ENCODE results near the gene CNPY1.

The CNPY1 gene

DNA sequence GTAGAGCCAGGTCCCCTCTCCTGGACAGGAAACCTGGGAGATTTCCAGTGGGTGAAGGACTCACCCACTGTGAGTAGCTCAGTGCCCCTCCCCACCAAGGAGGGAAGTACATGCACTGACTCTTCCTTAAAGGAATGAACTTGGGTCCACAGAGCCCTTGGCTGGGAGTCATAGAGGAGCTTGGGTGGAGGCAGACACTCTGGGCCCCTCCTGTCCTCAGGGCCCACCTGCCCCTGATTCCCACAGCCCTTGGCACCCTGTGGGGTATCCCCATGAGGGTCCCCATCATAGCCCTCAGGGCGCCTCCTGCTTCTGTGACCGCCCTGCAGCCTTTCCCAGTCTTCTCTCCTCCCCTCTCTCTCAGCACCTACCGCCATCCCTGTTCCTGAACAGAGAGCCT is 84.7 kb downstream of the CNPY1 start:
- H3K36me3 Mint-ChIP-seq (ENCODE audit: low read depth) = no peaks in the 10 kb centered on the region
- ATAC-seq = no peak
- peaks cover 22% of the 10 kb centered on the region for H3K4me1 Mint-ChIP-seq
- H3K4me3 Mint-ChIP-seq = no peak overlapping the region
- no peak overlapping the region for H3K27ac Mint-ChIP-seq
- H3K27me3 Mint-ChIP-seq = peaks cover 80% of the 10 kb centered on the region
- H3K9me3 Mint-ChIP-seq = no peaks in the 10 kb centered on the region
- DNase-seq = no peak

DNA sequence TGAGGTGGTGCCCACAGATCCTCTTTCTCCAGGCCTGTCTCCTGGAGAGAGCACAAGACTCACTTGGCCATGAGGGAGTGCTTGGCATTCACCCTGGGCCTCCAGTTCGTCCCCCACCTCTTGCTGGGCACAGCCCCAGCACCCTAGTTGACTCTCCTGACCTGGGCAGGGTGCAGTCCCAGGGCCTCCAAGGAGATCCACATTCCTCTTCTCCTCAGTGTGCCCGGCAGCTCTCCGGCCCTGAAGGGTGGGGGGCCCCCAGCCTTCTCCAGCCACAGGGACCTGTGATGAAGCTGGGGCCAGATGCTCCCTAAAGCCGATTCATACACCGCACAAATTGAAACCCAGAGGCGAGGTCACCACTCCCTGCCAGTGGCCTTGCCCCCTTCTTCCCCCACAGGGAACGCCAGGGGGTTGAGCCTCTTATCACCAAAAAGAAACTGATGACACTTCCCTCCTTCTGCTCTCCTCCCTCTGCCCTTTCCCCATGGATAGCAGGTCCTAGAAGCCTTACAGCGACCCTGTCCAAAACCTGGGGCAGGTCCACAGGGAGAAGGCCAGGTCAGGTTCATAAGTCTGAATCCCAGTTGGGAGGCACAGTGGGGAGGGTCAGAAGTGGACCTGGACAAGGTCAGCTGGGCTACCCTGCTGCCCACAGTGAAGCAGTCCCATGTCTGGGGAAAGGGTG is 85.3 kb downstream of the CNPY1 start:
- H3K4me1 Mint-ChIP-seq = peaks cover 25% of the 10 kb centered on the region

DNA sequence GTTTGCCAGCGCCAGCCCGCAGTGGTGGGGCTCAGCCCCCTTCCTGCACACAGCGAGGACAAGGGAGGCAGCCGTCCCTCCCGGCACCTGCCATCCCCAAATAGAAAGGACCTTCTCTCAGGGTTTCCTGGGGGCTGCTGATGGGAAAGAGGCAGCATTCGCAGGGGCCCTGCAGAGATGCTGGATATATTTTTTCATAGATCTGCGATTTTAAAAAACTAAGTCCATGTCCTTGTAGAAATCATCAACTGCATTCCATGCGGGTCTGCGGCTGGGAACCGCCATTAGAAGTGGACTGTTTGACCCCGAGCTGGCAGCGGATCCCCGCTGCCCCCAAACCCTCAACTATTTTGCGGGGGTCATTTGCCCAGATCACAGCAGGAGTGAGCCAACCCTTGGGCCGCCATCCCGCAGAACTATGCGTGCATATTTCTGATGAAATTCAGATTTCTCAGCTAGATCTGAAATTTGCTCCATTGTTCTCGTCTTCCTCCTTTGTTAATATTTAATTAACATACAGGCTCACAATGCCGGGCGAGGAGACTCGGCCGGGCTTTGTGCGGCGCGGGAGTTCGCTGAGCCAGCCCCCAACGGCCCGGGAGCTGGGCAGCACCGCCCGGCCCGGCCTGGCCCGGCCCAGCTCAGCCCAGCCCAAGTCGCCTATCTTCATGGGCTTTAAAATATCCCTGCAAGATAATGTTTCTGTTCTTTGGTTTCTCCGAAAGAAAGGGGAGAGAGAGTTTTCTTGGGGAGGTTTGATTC is 86.5 kb downstream of the CNPY1 start:
- no peak for DNase-seq
- H3K27me3 Mint-ChIP-seq = peaks cover 82% of the 10 kb centered on the region
- H3K9me3 Mint-ChIP-seq = no peaks in the 10 kb centered on the region
- H3K27ac Mint-ChIP-seq = no peak overlapping the region
- H3K36me3 Mint-ChIP-seq (ENCODE audit: low read depth) = no peaks in the 10 kb centered on the region
- no peak overlapping the region for H3K4me3 Mint-ChIP-seq
- ATAC-seq = no peak
- peaks cover 25% of the 10 kb centered on the region for H3K4me1 Mint-ChIP-seq

More for the DNA sequence above, 85.3 kb downstream of the CNPY1 start:
- Mint-ChIP-seq H3K27ac (no peak overlapping the region), H3K4me3 (no peak overlapping the region), H3K9me3 (no peaks in the 10 kb centered on the region), H3K36me3 (ENCODE audit: low read depth) (no peaks in the 10 kb centered on the region), H3K27me3 (peaks cover 82% of the 10 kb centered on the region)
- ATAC-seq = no peak
- DNase-seq = no peak

DNA sequence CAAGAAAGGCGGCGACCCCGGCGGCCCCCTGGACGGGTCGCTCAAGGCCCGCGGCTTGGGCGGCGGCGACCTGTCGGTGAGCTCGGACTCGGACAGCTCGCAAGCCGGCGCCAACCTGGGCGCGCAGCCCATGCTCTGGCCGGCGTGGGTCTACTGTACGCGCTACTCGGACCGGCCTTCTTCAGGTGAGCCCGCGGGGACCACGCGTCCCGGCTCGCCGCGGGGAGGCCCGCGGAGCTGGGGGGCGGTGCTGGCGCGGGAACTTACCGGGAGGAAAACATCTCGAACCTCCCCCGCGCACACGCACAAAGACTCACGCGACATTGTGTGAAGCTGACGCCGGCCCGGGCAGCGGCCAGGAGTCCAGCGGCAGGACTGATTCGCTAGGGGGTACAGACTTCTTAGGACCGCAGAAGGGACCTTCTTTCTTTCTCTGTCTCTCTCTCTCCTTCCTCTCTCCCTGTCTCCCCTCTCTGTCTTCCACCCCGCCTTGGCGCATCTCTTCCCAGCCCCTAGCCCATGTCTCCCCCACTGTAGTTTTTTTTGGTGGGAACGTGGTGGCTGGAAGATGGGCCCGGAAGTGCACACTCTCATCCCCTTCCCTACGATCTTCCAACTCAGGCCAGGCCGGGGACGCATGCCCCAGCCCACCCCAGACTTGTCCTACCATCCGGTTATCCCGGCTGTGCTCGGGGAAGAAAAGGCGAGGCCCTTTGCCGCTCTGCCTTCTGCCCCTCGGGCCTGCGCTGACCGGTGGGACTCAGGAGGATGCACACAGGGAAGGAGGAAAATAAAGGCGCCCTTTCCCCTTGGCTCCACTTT is 87.3 kb downstream of the CNPY1 start:
- Mint-ChIP-seq H3K36me3 (ENCODE audit: low read depth) (no peaks in the 10 kb centered on the region), H3K27ac (peak overlapping the region; percentile 46), H3K4me1 (peaks cover 29% of the 10 kb centered on the region), H3K4me3 (peak overlapping the region; percentile 24), H3K9me3 (no peaks in the 10 kb centered on the region), H3K27me3 (peaks cover 82% of the 10 kb centered on the region)
- no peak for DNase-seq
- ATAC-seq = no peak

DNA sequence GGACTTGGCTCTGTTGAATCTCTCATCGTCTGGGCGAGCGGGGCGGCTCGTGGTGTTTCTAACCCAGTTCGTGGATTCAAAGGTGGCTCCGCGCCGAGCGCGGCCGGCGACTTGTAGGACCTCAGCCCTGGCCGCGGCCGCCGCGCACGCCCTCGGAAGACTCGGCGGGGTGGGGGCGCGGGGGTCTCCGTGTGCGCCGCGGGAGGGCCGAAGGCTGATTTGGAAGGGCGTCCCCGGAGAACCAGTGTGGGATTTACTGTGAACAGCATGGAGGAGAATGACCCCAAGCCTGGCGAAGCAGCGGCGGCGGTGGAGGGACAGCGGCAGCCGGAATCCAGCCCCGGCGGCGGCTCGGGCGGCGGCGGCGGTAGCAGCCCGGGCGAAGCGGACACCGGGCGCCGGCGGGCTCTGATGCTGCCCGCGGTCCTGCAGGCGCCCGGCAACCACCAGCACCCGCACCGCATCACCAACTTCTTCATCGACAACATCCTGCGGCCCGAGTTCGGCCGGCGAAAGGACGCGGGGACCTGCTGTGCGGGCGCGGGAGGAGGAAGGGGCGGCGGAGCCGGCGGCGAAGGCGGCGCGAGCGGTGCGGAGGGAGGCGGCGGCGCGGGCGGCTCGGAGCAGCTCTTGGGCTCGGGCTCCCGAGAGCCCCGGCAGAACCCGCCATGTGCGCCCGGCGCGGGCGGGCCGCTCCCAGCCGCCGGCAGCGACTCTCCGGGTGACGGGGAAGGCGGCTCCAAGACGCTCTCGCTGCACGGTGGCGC is 88.1 kb downstream of the CNPY1 start, which contains the start of gene EN2:
Gene EN2 (plus strand): TSS at position 19 of the 767 bp plus-strand sequence. CDS start 249 bp downstream, at position 268.
- Mint-ChIP-seq H3K27me3 (peaks cover 81% of the 10 kb centered on the region), H3K4me3 (peak within 1 kb of the TSS; percentile 29)
- DNase-seq = no peak

DNA sequence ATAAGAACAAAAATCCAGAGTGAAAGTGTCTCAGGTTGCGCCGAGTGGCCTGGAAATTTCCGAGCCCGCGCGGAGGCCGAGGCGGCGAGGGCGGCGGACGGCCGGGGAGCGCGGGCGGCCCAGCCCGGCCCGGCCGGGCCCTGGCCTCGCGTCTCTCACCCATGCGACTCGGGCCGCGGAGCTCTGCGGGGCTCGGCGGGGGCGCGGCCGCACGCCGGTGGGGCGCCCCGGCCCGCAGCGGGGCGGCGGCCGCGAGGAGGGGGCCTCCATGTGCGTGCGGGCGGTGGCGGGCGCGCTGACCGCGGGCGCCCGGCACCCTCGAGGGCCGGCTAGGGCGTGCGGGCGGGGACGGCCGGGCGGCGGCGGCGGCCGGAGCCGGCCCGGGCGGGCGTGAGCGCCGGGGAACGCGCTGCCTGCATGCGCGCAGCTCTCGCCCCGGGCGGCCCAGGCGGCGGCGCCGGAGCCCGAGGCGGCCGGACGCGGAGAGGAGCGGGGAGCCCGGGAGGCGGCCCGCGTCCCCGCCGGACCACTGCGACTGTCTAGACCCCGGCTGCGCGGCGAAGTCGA is 88.7 kb downstream of the CNPY1 start:
- DNase-seq = no peak
- Mint-ChIP-seq H3K9me3 (no peaks in the 10 kb centered on the region), H3K27ac (no peak overlapping the region), H3K27me3 (peaks cover 81% of the 10 kb centered on the region), H3K4me3 (no peak overlapping the region), H3K36me3 (ENCODE audit: low read depth) (no peaks in the 10 kb centered on the region), H3K4me1 (peaks cover 29% of the 10 kb centered on the region)
- ATAC-seq = no peak

More for the DNA sequence above, 88.1 kb downstream of the CNPY1 start, which contains the start of gene EN2:
- Mint-ChIP-seq H3K27ac (no peak within 1 kb of the TSS), H3K36me3 (ENCODE audit: low read depth) (no peaks in the 10 kb centered on the region), H3K4me1 (peaks cover 29% of the 10 kb centered on the region), H3K9me3 (no peaks in the 10 kb centered on the region)
- no peak for ATAC-seq

DNA sequence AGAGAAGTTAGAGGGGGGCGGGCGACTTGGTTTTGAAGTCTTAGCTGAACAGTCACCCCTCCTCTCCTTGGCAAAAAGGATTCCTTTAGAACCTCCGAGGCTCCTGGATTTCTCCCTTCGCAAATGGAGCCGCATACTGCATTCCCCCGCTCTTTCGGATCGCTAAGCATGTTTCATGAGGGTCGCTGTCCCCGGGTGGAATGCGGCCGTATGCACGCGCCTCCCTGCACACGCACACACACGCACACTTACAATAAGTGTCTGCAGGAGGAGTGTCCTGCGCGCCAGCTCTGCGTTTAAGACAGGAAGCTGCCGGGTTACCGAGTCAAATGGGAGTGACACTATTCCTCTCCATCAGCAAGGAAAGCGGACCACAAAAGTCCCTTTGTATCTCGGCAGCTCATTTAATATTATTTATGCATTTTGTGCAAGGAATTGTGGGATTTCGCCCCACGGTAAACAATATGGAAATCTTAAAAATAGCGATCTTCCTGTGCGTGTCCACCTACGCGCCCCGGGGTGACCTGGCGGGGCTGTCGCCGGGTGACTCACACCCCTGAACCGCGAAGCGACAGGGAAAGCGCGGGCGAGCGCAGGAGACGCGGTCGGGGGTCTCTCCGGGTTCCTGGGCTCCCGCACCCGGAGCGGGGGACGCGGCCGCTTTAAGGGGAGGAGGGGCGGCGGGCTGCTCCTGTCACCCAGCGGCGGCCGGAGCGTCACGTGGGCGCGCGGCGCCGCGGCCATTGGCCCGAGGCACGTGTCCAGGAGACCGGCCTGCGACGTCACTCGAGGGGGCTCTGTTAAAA is 89.4 kb downstream of the CNPY1 start:
- Mint-ChIP-seq H3K36me3 (ENCODE audit: low read depth) (no peaks in the 10 kb centered on the region), H3K9me3 (no peaks in the 10 kb centered on the region), H3K4me3 (peak overlapping the region; percentile 29), H3K27ac (no peak overlapping the region), H3K27me3 (peaks cover 79% of the 10 kb centered on the region), H3K4me1 (peaks cover 29% of the 10 kb centered on the region)
- ATAC-seq = no peak
- peak; percentile 46 for DNase-seq

DNA sequence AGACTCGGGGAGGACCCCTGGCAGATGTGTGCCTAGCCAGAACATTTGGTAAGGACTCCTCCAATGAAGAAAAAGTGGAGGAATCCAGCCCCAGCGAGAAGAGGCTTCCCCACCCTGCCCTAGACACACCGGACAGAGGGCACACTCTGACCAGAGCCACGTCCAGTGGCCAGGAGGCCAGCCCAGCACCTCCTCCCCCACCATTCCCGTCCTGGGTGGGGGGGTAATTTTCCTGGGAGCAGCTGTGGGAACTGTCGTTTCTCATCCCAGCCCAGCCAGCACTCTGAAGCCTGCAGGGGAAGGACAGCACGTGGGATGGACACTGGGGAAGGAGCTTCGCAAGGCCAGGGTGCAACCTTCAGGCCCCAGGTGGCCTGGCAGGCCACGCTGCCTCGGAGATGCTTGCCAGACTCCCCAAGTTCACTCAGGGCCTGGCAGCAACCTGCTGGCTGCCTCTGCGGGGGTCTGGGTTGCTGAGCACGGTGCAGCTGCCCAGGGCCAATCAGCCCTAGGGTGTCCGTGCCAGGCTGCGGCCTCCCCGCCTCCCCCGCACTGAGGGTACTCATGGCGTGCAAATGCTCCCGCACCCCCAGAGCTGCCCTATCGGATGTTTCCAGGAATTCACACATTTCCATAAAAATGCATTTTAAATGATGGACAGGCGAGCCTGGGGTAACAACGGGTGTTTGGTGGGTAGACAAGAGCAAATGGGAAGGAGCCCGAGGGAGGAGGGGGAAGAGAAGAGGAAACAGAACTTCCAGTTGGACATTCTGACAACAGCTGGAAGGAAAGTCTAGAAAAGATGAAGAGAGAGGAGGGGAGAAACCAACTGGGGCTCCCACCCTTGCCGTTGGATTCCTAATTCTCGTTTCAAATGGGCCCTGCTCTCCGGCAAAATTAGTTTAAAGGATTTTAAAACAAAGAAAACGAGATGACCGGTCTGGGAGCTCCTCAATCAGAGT is 90.3 kb downstream of the CNPY1 start:
- Mint-ChIP-seq H3K9me3 (no peaks in the 10 kb centered on the region), H3K27ac (peak overlapping the region; percentile 36), H3K4me3 (no peak overlapping the region), H3K4me1 (peaks cover 30% of the 10 kb centered on the region), H3K36me3 (ENCODE audit: low read depth) (no peaks in the 10 kb centered on the region), H3K27me3 (peaks cover 79% of the 10 kb centered on the region)
- ATAC-seq (no peak), DNase-seq (no peak)

DNA sequence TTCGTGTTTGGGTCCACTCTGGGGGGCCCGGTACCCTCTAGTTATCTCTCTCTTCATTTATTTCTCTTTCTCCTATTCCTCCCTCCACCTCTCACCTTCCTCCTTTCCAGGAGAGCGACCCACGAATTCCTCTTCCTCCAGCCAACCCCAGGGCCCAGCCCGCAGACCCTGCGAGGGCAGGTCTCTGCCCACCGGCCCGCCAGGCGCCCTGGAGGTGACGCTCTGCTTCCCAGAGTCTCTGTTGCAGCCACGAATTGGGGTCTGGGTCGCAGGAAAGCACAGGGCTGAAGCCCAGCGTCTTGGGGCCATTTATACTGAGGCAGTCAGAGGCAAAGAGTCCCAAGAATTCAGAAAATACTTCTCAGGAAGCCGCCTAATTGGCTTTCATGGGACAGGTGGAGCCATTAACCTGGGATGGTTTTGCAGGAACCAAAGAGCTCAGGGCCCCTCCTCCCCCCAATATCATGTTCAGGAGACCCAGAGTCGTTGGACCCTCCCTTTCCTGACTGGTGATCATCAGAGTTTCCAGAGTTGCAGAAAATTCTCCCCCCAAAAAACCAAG is 91.1 kb downstream of the CNPY1 start:
- Mint-ChIP-seq H3K27ac (no peak overlapping the region), H3K36me3 (ENCODE audit: low read depth) (no peaks in the 10 kb centered on the region), H3K4me1 (peaks cover 33% of the 10 kb centered on the region), H3K9me3 (no peaks in the 10 kb centered on the region), H3K27me3 (peaks cover 77% of the 10 kb centered on the region), H3K4me3 (no peak overlapping the region)
- no peak for ATAC-seq
- DNase-seq = no peak

DNA sequence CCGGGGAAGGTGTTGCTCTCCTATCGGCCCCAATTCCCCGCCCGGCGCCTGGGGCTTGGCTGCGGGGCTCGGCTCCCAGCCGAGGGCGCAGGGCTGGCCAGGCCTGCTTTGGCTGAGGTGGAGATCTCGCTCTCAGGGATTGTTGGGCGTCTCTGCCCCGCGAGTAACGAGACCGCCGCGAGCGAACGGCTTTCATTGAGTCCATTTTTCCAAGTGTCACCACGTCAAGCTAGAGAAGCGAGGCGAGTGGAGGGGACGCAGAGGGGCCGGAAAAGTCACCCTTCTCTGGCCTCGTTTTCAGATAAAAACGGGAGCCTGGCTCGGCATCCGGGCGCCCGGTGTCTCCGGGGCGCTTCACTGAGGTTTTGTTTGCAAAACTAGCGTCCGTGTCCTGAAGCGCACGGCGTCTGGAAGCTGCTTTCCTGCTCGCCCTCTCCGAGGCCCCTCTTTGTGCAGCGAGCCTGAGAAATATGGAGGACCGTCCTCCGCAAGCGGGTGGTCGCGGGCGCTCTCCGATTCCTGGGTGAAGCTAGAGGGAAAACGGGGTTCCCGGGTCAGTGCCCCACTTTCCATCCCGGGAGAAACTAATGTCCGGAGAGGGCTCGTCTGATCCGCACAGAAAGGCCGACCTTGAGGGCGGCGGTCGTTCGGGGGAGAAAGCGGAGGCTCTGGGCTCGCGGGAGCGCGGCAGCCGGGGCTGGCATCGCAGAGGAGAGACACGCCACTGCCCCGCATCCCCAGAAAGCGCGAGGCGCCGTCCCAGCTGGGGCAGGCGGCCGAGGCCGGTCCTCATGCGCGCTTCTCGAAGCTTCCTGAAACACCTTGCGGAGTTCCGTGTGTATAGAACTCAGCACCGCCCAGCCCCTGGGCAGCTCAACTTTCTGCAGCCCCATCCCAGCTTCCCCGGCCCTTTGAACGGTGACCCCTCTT is 91.9 kb downstream of the CNPY1 start:
- no peak overlapping the region for H3K27ac Mint-ChIP-seq
- no peaks in the 10 kb centered on the region for H3K9me3 Mint-ChIP-seq
- no peaks in the 10 kb centered on the region for H3K36me3 Mint-ChIP-seq (ENCODE audit: low read depth)
- no peak for ATAC-seq
- H3K4me3 Mint-ChIP-seq = no peak overlapping the region
- H3K27me3 Mint-ChIP-seq = peaks cover 74% of the 10 kb centered on the region
- peaks cover 31% of the 10 kb centered on the region for H3K4me1 Mint-ChIP-seq
- DNase-seq = no peak
